NCI-H774 (cell line): ENCODE measurements around the gene MMP23B.

Source experiments
- DNase-seq: peaks from one replicate; lab custom pipeline; 2025; lab: John Stamatoyannopoulos, UW

The MMP23B gene

GRCh38 chr1:1620433-1621139, 11.4 kb upstream of the MMP23B start:
- DNase-seq = no peak

GRCh38 chr1:1621173-1622009, 10.6 kb upstream of the MMP23B start:
- no peak for DNase-seq

- DNase-seq = no peak
These were observed 9.8 kb upstream of the MMP23B start for GRCh38 chr1:1622010-1622787.

- no peak for DNase-seq
These were observed 9.2 kb upstream of the MMP23B start for GRCh38 chr1:1622788-1623094.

GRCh38 chr1:1623181-1623630, 8.8 kb upstream of the MMP23B start:
- DNase-seq = no peak

- no peak for DNase-seq
These were observed 8.1 kb upstream of the MMP23B start for GRCh38 chr1:1623631-1624442.

GRCh38 chr1:1624443-1625403, 7.2 kb upstream of the MMP23B start:
- DNase-seq = no peak

- no peak for DNase-seq
These were observed 6.6 kb upstream of the MMP23B start for GRCh38 chr1:1625404-1625775.

GRCh38 chr1:1625824-1626206, 6.2 kb upstream of the MMP23B start:
- no peak for DNase-seq

- no peak for DNase-seq
These were observed 5.5 kb upstream of the MMP23B start for GRCh38 chr1:1626207-1627141.

GRCh38 chr1:1627261-1627828, 4.6 kb upstream of the MMP23B start:
- no peak for DNase-seq

- DNase-seq = no peak
These were observed 3.9 kb upstream of the MMP23B start for GRCh38 chr1:1627829-1628753.

GRCh38 chr1:1628754-1629429, 3.1 kb upstream of the MMP23B start:
- no peak for DNase-seq

GRCh38 chr1:1629430-1630190, 2.4 kb upstream of the MMP23B start:
- no peak for DNase-seq

GRCh38 chr1:1630191-1630964, 1.6 kb upstream of the MMP23B start:
- DNase-seq = no peak
